GM06990 (cell line): ENCODE results near the gene TBL1Y.

Experiments
- DNase-seq: peaks from one replicate; pipeline ENCODE4 v3.0.0-alpha.2; 2011; ENCODE audit not compliant: insufficient read length; ENCODE audit errors: extremely low read depth
- H3K27me3 ChIP-seq: replicated peaks from 2 replicates; pipeline ENCODE4 v1.6.0; 2011; ENCODE audit warnings: low read length; ENCODE audit not compliant: control insufficient read depth, insufficient read depth
- H3K36me3 ChIP-seq: 2 replicates; pipeline ENCODE4 v1.5.1; 2011; ENCODE audit warnings: low read length; ENCODE audit not compliant: control insufficient read depth, insufficient read depth
- H3K4me3 ChIP-seq: replicated peaks from 2 replicates; pipeline ENCODE4 v1.5.1; 2011; ENCODE audit warnings: low read depth, mild to moderate bottlenecking, control low read depth, low read length
- TF ChIP-seq, protein P1 (sequence below): IDR thresholded peaks from 2 replicates; pipeline ENCODE4 v1.5.1; 2011; ENCODE audit warnings: low read length, control low read depth, mild to moderate bottlenecking, inconsistent platforms; ENCODE audit not compliant: insufficient read depth, poor library complexity, severe bottlenecking

Gene TBL1Y

DNA sequence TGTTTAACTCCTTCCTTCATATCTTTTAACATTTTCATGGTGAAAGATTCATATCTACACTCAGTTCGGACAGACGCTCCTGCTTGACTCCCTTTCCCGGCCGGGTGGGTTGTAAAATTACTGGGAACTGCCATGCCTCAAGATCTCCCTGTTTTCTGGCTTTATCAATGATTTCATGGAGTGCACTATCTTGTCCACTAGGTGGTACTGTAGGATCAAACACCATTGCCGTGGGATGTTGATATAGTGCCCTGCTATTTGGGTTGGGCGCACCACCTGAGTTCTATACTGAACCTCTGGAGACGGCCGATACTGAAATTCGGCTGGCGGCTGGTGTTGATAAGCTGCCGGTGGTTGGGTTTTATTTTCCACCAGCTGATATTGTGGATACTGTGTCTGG lies 54.2 kb downstream of the TBL1Y start:
- DNase-seq = no peak
- TF ChIP-seq, protein P1, sequence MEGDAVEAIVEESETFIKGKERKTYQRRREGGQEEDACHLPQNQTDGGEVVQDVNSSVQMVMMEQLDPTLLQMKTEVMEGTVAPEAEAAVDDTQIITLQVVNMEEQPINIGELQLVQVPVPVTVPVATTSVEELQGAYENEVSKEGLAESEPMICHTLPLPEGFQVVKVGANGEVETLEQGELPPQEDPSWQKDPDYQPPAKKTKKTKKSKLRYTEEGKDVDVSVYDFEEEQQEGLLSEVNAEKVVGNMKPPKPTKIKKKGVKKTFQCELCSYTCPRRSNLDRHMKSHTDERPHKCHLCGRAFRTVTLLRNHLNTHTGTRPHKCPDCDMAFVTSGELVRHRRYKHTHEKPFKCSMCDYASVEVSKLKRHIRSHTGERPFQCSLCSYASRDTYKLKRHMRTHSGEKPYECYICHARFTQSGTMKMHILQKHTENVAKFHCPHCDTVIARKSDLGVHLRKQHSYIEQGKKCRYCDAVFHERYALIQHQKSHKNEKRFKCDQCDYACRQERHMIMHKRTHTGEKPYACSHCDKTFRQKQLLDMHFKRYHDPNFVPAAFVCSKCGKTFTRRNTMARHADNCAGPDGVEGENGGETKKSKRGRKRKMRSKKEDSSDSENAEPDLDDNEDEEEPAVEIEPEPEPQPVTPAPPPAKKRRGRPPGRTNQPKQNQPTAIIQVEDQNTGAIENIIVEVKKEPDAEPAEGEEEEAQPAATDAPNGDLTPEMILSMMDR = no peak
- no peaks in the 10 kb centered on the region for H3K36me3 ChIP-seq

DNA sequence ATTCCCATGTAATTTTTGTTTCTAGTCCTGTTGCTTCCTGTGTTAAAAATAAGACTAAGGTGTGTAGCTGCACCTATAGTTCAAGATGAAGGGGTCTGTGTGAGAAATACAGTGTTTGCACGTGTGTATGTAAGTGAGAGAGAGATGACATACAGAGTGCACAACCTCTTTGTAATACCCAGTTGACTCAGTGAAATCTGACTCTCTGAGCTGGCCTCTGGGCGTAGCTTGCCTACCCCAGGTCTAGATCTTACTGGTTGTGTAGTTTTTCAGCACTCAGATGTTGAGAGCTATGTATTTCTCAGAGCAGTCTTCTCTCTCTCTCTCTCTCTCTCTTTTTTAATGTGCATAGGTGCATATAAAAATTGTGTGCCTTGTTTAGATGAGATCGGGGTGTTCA lies 56.0 kb downstream of the TBL1Y start:
- DNase-seq = no peak

More for the DNA sequence above, 54.2 kb downstream of the TBL1Y start:
- H3K4me3 ChIP-seq = no peak overlapping the region
- H3K27me3 ChIP-seq = no peaks in the 10 kb centered on the region

DNA sequence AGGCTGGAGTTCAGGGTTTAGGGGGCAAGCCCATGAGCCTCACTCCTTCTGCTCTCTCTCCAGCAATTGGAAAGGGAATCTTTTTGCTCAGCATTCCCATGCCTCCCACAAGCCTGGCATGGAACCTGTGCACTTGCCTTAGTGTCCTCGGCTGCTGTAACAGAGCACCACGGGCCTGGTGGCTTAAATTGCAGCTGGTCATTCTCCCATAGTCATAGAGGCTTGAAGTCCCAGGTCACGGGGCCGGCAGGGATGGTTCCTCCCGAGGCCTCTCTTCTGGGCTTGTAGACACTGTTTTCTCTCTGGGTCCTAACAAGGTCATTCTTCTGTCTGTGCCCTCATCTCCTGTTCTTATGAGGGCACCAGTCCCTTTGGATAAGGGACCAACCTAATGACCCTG lies 57.2 kb downstream of the TBL1Y start:
- DNase-seq = no peak
- Histone ChIP-seq H3K4me3 (no peak overlapping the region), H3K27me3 (no peaks in the 10 kb centered on the region), H3K36me3 (no peaks in the 10 kb centered on the region)
- TF ChIP-seq, protein P1 = no peak

More for the DNA sequence above, 56.0 kb downstream of the TBL1Y start:
- Histone ChIP-seq H3K4me3 (no peak overlapping the region), H3K36me3 (no peaks in the 10 kb centered on the region), H3K27me3 (no peaks in the 10 kb centered on the region)
- TF ChIP-seq, protein P1 = no peak

DNA sequence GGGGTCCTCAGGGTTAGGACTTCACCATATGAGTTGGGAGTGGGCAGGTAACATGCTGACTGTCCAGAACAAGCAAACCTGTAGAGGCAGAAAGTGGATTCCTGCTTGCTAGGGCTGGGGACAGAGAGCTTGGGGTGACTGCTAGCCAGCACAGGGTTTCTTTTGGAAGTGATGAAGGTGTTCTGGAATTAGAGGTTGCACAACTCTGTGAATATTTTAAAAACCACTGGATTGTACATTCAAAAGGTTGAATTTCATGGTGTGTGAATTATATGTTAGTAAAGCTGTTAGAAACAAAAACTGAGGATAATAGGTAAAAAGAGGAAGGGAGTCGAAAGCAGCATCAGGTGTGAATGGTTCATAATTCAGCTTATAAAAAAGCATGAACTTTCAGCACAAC lies 57.7 kb downstream of the TBL1Y start:
- no peak overlapping the region for H3K4me3 ChIP-seq

DNA sequence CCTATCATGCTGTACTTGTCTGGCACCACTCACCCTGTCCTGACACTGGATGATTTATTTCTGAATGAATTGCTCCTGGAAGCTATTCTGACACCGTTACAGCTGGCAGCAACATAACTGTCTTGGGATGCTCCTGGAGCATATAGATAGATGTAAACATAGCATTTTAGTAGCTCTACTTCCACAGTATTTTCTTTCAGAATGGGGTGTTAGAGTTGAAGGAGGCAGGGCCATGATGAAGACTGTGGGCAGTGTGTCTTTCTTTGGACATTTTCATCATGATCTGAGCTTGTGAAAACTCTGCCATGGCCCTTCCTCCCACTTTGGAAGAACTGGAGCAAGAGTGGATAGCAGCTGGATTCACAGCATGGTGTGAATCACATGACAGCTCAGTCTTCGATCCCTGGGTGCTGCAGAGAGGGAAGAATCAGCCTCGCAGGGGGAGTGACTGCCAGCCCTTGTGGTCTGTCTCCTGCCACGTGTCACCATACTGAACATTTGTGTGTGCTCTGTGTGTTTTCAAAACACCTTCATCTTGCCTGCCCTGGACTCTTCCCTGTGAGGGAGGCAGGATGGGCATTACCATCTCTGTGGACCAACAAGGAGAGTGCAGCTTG lies 61.9 kb downstream of the TBL1Y start:
- TF ChIP-seq, protein P1 = no peak
- DNase-seq = no peak
- Histone ChIP-seq H3K4me3 (no peak overlapping the region), H3K36me3 (no peaks in the 10 kb centered on the region), H3K27me3 (no peaks in the 10 kb centered on the region)

More for the DNA sequence above, 57.7 kb downstream of the TBL1Y start:
- no peaks in the 10 kb centered on the region for H3K27me3 ChIP-seq
- no peak for DNase-seq
- H3K36me3 ChIP-seq = no peaks in the 10 kb centered on the region
- TF ChIP-seq, protein P1 = no peak

DNA sequence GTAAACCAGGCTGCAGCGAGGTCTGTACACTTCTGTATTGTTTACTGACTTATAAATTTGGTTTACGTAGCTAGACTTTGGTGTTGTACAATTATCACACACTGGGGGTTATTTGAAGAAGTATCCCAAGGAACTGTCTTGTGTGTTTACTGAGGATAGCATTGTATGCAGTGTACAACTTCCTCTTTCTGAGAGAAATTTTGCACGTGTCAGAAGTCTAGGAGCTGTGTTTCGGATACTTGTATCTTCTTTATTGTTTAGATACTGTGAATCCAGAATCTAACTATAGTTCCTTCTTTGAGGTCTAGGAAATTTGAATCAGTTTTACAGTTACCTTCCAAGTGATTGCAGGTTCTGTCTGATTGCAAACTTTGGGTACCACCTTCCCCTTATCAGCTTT lies 64.5 kb downstream of the TBL1Y start:
- no peaks in the 10 kb centered on the region for H3K36me3 ChIP-seq
- no peak for DNase-seq
- TF ChIP-seq, protein P1 = no peak
- no peak overlapping the region for H3K4me3 ChIP-seq
- no peaks in the 10 kb centered on the region for H3K27me3 ChIP-seq
